Measurements from ENCODE around the gene PCLAF.
"Not testable (repeated sequence)": the region's sequence is repeated elsewhere in the genome, so short reads cannot be mapped to it uniquely, and the experiment has no call there.

PCLAF gene, protein sequence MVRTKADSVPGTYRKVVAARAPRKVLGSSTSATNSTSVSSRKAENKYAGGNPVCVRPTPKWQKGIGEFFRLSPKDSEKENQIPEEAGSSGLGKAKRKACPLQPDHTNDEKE

DNA sequence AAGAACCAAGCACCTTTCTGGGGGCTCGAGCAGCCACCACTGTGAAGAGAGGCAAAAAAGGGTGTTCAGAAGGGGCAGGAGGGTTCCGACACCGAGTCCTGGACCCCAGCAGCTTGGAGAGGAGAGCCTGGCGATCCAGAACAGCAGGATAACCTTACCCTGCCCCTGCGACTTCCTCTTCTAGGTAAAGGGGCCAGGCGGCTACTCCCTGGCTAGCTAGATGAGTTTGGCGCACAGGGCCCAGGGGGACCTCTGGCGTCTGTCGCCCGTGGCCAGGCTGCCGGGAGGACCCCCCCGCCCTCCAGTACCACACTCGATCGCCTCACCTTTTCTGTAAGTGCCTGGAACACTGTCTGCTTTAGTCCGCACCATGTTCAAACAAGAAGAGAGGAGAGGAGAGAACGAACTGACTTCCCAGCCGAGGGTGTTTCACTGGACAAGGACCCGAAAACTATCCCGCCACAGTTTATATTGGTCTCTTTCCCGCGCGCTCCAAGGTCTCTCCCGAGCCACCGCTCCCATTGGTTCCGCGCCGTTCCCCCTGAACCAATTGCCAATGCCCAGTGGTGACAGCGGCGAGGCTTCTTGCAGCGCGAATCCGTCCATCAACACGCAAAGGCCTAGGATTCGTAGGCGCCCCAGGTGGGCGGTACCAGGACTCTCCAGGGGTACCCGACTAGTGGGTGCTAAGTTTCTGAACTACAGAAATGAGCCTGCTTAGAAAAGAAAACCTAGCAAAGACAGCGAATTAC is at the start of gene PCLAF:
TSS of gene PCLAF (minus strand) at position 442 of the 752 bp plus-strand sequence. CDS start at position 372, 70 bp downstream.
- peak; percentile 99 for DNase-seq

DNA sequence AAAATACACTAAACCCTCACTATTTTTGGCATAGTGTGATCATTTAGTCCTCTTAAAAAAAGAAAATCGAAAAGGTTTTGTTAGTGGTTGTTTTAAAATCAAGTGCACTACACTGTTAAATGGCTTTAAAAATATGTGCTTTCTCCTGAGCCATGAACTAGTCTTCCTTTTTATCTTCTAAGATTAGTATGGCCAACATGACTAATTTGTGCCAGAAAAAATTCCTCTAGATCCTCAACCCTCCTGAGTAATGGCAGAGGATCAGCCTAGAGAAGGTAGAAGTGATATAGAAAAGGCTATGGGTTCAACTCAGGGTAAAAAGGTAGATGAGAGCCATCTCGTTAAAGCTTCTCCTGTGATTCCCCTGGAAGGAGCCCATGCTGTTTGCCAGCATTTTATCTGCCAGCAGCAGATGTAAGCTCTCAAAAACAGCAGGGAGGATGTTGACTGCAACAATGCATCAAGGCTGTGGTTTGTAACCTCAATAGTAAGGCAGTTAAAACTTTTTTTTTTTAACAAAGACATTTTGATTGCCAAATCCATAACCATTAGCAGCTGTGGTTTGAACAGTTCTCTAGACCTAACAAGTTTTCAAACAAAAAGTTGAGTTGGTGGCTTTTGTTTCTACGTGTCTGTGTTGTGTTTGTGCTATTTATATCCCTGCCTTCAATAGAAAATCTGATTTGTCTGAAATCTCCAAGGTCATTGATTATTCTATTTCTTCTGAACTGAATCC is 48.9 kb upstream of the PCLAF start:
- DNase-seq = peak; percentile 63

DNA sequence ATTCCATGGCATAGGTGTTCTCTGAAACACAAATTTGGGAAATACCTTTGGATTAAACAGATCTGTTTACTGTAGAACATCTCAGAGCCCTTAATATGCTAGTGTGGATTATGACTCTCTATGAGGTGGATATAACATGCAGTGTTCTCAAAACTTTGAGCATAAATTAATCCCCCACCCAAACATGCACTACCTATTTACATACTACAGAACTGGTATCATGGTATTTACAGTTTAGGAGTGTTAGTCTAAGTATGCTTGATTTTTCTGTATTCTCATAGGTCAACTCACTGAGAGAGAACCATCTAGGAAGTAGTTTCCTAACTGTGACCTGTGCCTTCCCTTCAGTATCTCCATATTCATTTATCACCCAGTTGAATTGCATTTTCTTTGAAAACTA is 48.2 kb upstream of the PCLAF start:
- no peak for DNase-seq

DNA sequence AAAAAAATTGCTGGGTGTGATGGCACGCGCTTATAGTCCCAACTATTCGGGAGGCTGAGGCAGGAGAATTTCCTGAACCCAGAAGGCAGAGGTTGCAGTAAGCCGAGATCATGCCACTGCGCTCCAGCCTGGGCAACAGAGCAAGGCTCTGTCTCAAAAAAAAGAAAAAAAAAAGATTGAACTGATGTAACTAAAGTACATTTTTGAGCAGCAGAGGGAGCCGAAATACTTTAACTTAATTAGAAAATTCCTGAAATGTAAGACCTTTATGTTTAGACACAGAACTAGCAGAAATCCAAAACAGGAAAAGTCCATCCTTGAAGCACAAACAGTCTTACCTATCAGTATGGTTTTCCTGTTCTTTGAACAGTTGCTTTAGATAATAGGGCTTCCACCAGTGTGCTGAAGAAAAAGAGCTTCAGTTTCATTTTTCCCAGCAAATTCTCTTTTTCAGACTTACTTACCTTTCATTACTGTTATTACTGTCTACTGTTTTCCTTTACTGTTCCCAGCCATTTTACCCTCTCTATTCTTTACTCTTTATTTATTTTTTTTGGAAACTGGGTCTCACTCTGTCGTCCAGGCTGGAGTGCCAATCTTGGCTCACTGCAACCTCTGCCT is 45.7 kb upstream of the PCLAF start:
- peak; percentile 59 for DNase-seq

DNA sequence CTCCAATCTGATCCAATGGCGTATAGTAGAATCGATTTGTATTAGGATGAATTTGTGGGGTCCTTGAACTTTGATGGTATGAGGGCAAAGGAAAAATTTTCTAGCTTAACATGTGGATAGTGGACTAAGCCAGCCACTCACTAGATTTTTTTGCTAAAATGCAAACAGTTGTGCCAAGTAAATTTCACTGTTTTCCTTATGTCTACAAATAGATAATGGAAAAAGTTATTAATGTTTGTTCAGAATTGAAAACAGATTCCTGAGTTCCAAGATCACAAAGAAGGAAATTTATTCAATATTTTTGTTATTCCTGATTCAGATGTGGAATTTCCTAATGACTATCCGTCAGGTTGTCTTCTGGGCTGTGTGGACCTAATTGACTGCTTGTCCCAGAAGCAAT is 44.0 kb upstream of the PCLAF start:
- no peak for DNase-seq

DNA sequence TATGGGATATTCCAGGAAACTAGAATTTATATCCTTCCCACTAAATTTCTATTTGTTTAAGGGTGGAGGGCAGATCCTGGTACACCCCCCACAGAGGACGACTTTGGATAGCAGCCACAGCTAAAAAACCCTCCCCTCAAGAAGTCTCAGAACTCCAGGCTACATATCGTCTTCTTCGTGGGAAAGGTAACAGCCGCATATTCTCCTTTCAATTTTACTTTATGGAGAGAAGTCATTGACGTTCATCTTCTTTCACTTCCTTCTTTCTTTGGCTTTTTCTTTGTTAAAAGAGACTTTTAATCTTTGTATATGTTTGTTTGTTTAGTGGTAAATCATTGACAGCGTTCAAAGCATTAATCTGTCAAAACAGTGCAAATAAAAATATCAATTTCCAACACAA is 42.7 kb upstream of the PCLAF start:
- DNase-seq = no peak

DNA sequence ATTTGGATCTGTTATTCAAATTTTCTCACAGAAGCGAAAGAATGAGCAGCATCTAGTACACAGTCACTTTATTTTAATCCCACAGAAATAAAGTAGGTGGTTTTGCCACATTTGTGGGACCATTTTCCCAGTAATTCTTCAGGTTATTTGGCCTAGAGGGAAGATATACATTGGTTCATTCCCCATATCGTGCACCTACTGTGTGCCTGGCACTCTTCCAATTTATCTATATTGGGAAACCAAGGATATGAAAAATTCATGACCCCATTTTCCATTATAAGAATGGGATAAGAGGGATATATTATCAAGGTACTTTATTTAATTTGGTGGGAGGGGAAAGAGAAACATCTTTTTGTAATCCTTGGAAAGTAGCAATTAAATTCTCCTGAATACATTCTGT is 41.5 kb upstream of the PCLAF start:
- no peak for DNase-seq

DNA sequence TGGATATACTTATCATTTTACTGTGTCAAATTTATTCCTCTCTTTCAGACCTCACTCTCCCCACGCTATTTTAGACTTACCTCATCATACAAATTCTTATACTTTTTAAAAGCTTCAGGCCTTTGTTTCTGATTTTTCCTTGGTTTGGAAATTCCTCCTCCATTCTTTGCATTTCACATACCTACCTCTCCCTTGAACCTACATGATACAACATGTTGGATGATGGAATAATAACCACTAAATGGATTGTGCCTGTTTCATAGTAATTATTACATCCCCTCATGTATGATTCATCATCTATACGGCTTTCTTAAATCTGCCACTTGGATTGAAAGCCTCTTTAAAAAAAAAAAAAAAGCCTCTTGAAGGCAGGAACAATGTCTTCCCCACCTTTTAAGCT is 31.0 kb upstream of the PCLAF start:
- no peak for DNase-seq

DNA sequence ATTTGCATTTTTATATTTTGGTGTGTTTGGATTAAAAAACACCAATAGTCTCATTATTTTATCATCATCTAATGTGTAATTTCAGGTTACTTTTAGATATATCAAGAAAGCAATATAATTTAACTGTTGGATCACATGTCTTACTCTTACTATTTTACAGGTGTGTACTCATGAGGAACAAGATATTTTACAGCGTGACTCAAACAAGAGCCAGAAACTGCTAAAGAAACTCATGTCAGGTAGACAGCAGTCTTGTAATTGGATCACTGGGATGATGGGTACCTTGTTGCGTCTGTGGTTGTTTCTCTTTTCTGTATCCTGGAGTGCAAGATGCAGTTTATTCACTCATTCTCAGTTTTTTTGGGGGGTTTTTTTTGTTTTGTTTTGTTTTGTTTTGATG is 19.3 kb upstream of the PCLAF start:
- DNase-seq = no peak

DNA sequence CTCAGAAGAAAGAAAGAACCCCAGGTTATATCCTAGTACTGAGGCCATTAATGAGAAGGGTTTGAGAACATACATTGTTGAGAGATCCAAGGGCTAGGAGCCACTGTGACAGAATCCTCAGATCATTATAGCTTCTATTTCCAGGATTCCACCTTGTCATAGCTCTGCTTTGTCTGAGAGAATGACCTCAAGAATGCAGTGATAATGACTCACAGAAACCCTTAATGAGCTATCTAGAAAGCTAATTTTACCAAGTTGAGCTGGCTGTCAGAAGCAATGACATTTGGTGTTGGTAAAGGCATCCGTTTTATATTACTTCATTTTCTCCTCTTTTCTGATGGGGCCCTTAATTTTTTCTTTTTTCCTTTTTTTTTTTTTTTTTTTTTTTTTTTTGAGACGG is 17.3 kb upstream of the PCLAF start:
- no peak for DNase-seq

DNA sequence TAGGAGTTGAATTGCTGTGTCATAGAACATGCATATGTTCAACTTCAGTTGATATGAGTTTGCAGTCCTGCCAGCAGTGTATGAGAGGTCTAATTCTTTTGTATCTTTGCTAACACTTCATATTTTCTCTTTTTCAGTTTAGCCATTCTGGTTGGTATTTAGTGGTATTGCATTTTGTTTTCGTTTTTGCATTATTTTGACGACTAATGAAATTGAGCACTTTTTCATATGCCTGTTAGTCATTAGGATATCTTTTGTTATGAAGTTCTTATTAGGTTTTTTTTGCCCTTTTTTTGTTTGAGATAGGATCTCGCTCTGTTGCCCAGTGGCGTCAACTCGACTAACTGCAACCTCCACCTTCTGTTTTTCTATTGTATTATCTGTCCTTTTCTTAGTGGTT is 15.5 kb upstream of the PCLAF start:
- DNase-seq = no peak

DNA sequence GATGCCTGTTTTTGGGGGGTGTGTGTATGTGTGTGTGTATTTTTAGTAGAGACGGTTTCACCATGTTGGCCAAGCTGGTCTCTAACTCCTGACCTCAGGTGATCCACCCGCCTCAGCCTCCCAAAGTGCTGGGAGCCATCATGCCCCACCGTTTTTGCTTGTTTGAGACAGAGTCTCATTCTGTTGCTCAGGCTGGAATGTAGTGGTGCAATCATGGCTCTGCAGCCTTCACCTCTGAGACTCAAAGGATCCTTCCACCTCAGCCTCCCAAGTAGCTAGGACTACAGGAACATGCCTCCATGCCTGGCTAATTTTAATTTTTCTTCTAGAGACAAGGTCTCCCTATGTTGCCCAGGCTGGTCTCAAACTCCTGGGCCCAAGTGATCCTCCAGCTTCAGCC is 11.2 kb upstream of the PCLAF start:
- DNase-seq = not testable (repeated sequence)

DNA sequence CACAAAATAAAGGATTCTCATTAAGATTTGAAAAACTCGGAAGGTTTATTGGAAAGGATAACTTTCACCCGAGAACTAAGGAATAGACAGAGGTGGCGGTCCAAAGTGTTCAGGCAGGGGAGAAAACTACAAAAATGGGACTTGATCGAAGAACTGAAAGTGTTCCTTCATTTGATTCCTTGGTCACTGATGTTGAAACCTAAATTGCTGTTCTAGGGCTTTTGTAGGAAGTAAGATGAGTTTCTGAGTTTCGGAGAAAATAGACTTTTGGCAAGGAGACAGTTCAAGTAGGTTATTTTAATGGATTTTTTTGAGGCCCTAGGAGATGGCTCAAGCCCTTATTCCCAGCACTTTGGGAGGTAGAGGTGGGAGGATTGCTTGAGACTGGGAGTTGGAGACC is 7.8 kb upstream of the PCLAF start:
- no peak for DNase-seq

DNA sequence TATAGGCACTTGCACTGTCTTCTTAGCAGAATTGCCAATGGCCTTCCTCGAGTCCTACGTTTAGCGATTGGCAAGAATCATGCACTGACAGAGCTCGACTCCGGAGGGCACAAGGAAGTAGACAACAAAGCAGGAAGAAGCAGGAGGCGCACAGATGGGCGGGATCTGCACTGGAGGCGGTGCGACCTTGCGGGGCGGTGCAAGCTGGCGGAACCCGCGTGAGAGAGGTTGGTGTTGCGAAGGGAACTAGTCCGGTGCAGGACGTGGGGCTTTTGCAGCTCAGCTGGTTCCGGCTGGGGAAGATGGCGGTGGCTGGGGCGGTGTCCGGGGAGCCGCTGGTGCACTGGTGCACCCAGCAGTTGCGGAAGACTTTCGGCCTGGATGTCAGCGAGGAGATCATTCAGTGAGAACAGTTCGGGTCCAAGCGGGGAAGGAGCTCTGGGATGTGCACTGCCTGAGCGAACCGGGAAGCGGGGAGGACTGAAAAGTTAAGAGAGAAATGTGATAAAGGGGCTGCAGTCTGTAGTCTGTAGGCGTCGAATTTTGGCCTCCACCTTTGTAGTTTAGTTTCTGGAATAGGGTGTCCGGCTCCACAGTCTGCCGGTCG is 6.4 kb upstream of the PCLAF start, which contains the start of gene TRIP4:
TSS of gene TRIP4 (plus strand) at position 275 of the 607 bp plus-strand sequence. CDS start at position 303, 28 bp downstream.
- DNase-seq = peak; percentile 99

DNA sequence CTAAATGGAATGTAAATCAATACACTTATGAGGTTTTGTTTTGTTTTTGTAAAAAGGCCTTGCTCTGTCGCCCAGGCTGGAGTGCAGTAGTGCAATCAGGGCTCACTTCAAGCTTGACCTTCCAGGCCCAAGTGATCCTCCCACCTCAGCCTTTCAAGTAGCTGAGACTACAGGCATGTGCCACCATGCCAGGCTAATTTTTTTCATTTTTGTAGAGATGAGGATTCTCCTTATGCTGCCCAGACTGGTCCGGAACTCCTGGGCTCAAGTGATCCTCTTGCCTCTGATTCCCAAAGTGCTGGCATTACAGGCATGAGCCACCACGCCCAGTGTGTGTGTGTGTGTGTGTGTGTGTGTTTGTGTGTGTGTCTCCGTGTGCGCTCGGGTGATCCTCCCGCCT is 5.0 kb upstream of the PCLAF start:
- DNase-seq = no peak

DNA sequence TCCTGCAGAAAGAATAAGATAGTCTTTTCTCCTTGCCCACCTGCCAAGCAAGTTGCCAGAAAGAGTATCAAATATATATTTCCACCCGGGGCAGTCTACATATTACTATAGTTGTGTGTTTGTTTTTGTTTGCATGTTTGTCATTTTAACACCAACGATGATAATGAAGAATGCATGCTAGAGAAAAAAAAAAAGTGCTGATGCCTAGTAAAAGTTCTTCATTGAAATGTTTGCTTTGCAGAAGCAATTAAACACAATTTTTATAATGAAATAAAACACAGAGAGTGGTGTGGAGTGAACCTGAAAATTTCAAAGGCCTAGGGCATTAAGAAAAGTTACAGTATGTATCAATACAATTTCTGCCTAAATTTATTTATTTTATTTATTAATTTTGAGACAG is 2.5 kb upstream of the PCLAF start:
- no peak for DNase-seq

DNA sequence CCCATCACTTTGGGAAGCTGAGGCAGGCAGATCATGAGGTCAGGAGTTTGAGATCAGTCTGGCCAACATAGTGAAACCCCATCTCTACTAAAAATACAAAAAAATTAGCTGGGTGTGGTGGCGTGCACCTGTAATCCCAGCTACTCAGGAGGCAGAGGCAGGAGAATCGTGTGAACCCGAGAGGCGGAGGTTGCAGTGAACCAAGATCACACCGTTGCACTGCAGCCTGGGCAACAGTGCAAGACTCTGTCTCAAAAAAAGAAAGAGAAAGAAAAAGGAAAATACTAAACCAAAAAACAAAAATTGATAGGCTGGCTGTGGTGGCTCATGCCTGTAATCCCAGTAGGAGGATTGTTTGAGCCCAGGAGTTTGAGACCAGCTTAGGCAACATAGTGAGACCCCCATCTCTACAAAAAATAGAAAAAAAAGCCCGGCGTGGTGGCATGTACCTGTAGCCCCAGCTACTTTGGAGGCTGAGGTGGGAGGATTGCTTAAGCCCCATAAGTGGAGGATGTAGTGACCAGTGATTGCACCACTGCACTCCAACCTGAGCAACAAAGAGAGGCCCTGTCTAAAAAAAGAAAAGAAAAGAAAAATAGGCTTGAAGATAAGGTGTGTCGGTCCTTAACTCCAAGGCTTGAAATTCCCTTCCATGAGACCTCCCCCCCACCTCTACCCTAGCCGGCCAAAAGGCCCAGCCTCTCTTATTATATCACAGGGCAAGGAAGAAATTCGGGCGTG is 941 bp downstream of the PCLAF start:
- peak; percentile 51 for DNase-seq

DNA sequence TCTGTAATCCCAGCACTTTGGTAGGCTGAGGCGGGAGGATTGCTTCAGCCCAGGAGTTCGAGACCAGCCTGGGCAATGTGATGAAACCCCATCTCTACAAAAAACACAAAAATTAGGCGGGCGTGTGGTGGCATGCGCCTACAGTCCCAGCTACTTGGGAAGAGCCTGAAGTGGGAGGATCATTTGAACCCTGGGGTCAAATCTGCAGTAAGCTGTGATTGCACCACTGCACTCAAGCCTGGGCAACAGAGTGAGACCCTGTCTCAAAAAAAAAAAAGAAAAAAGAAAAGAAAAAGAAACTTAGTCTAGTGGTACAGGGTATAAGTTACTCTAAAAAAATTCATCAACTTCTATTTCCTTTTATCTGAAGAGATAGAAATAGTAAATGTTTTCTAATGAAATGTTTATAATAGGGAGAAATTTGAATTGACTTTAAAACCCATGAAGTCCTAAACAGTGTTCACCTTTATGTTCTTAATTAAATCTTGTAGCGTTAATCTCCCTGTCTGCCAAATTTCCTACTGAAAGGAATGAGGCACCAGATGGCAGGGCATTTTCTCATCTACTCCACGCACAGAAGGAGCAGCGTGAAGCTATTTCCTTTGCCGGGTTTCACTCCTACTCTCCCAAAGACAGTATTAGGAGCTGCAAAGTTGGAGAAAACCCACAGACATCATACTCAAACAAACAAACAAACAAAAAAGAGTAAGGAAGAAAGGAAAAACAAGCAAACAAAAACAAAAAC is 1.9 kb downstream of the PCLAF start:
- DNase-seq = peak; percentile 71

DNA sequence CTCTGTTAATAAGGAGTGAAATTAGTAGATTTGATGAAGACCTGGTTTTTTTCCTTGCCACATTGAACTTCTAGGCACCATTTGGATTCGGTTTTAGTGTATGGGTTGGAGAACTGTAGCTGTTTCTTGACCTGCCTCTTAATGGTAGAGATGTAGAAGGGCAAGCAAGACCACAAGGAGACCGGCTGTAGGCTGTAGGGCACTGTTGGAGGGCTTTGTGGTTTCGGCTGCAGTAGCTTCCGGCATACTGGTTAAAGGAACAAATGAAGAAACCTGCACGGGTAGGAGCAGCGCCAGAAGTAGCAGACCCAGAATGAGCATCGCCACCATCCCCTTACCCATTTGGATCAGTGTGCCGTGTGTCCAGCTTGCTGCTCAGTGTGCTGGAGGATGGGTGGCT is 7.9 kb downstream of the PCLAF start:
- no peak for DNase-seq

DNA sequence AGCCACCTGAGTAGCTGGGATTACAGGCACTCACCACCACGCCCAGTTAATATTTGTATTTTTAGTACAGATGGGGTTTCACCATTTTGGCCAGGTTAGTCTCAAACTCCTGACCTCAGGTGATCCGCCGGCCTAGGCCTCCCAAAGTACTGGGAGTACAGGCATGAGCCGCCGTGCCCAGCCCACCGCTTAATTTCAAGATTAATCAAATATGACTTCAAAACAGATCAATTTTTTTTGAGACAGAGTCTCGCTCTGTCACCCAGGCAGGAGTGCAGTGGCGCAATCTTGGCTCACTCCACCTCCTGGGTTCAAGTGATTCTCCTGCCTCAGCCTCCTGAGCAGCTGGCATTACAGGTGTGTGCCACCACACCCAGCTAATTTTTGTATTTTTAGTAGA is 9.9 kb downstream of the PCLAF start:
- not testable (repeated sequence) for DNase-seq

DNA sequence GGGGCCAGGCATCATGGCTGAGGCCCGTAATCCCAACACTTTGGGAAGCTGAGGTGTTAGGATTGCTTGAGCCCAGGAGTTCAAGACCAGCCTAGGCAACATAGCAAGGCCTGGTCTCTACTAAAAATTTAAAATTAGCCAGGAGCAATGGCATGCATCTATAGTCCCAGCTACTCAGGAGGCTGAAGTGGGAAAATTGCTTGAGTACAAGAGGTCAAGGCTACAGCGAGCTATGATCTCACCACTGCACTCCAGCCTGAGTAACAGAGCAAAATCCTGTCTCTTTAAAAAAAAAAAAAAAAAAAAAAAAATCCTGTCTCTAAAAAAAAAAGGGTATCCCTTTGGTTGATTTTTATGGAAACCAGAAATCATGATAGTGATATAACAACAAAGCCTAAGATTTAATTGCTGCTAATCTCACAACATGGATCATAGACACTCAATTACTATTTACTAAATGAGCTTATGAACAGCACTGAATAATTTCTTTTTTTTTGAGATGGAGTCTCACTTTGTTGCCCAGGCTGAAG is 12.1 kb downstream of the PCLAF start:
- DNase-seq = no peak

DNA sequence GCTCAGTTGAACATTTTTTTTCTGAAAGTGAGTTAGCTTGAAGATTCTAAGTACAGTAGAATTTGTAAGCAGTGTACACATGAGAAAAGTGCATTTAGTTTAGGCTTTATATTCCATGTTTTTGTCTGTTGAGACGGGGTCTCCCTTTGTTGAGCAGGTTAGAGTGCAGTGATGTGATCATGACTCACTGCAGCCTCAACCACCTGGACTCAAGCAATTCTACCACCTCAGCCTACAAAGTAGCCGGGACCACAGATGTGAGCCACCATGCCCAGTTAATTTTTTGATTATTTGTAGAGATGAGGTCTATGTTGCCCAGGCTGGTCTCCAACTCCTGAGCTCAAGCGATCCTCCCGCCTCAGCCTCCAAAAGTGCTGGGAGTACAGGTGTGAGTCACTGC is 20.0 kb downstream of the PCLAF start:
- DNase-seq = no peak
